HG03139 (cell line): ENCODE measurements around the gene HLA-DOB.

ENCODE experiments used
- ATAC-seq: cut with Tn5 transposase; IDR thresholded peaks from one replicate; pipeline ENCODE4 v1.9.1; 2021; ENCODE audit not compliant: unreplicated experiment

HLA-DOB gene

DNA sequence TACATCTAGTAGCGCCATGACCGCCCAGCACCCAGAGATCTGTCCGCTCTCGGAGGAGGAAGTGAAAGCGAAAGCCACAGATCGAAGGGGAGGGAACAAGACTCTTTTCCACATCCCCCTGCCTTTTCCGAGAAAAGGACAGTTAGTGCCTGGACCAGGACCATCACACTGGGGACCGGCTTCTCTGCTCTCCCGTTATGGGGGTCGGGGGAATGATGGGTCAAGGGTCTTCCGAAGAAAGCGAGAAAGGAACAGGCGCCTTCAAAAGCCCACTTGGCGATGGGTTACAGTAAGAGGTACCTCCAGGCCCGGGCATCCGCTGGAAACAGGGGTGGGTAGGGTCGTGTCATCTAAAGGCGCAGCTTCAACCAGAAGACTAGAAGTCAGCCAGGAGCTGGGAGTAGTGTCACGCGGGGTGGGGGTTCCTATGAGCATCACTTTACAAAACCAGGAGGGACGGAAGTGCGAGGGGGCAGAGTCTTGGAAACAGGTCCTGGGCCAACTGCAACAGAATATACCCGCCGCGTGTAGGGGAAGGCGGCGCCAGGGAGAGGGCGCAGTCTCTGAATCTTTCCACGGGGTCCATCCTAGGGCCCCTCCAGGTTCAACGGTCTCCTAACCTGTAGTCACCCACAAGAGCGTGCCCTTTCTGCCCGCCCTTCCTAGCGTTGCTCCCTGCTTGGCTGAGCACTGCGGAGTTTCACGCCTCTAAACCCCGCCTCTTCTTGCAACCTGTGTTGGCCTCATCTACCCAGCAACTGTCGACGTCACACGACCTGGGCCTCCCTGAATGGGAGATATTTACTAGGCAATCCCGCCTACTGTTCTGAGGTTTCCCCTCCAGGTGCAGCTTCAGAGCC, 27.4 kb upstream of the HLA-DOB start, which contains the start of gene PSMB8:
Gene PSMB8, minus strand, starts transcription at position 69 of the 860 bp plus-strand sequence. Its CDS starts 51 bp downstream, at position 18.
- peak; percentile 53 for ATAC-seq

DNA sequence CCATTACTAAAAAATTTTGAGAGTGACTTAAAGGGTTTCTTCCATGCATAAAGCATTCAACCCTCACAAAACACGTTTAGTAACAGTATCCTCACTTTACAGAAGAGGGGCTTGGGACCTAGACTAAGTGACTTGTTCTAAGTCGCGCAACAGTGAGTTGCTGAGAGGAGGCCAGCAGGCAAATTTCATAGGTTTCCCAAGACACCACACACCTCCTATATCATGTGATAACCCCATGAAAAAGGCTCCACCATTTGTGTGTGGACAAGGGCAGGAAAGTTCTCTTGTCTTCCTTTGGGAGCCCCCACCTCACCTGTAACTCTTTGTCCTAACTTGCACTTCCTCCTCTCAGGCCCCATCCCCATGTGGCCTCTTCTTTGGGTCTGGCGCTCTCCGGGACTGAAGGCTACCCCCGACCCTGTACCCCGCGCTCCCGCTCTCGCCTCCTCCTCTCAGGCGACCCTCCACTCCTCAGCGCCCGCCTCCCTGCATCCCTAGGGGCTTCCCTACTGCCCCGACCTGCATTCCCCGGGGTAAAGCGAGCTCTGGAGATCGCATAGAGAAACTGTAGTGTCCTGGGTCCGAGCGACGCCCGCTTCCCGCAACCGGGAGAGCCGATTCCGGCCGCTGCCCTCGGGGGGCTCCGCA, 26.7 kb upstream of the HLA-DOB start:
- no peak for ATAC-seq

DNA sequence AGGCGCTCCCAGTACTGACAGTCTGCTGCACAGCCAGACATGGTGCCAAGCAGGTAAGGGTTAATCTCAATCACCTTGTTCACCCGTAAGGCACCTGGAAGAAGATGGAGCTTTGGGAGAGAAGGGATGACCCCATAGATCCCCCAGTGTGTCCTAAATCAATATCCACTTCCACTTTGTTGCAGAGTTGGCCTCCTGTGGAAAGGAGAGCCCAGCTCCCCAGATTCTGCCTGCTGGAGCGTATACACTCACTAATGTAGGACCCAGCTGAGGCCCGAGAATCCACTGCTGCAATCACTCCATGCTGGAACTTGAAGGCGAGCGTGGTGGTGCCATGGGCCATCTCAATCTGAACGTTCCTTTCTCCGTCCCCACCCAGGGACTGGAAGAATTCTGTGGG, 25.9 kb upstream of the HLA-DOB start:
- ATAC-seq: no peak

DNA sequence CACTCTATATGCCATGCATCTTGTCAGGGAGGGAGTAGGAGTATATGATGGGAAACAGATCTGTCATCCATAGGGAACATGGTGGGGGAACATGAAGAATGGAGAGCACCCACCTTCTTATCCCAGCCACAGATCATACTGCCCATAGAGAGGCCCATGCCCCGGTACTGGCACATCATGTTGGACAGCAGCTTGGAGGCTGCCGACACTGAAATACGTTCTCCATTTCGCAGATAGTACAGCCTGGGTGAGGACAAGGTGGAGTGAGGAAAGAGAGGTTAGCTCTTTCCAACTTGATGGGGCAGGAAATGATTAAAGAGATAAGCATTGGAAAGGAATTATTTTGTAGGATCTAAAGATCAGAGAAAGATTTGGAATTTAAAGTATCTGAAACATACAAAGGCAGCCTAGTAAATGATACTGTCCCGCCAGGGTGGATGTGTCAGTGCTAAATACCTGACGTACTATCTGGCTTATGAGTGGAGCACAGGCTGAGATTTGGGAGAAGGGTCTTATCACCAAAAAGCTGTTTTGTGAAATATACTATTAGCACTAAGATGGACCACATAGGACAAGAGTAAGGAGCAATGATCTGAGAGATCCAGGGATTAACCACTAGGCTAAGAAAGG, 25.3 kb upstream of the HLA-DOB start:
- no peak for ATAC-seq

DNA sequence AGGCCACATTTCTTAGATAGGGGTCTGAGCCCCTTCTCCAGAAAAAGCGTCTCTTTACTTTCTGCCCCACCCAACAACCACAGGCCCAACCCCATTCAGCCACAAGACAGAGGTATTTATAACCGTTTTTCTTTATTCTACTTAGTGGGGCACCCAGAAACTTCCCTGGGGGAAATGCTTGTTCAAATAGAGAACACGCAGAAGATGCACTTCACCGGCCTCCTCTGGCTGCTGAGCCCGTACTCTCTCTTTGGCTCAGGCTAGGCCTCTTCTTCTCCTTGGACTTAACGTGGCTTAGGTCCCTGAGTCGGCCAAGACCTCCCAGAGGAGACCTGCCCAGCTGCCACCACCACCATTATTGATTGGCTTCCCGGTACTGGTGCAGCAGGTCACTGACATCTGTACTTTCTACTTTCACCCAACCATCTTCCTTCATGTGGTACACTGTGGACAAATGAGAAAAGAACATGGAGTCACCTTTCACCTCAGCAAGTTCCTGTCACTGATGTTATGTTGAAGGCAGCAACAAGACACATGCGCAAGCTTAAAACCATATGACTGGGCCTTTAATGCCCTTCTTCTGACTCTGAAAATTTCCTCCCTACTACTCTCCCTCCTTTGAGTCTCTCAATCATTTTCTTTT, 23.9 kb upstream of the HLA-DOB start:
- ATAC-seq: no peak

DNA sequence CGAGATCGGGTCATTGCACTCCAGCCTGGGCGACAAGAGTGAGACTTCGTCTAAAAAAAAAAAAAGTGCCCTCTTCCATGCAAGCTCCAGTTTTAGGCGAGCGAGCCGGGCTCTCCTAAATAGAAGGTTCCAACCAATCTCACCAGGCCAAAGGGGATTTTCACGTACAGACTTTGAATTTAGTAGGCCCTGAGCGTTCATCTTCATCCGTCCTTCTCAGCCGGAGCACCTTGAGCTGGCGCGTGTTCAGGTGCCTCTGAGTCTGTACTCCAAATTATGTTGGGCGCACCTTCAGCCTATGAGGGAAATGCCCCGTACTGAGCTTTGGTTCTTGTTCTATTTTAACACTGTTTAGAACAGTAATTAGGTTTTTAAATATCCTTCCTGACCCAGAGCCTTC, 22.6 kb upstream of the HLA-DOB start:
- ATAC-seq: no peak

GRCh38 chr6:32838114-32838958, 21.5 kb upstream of the HLA-DOB start, which contains the start of gene TAP2:
TSS of gene TAP2 (minus strand) at chr6:32838739. CDS start at chr6:32838233, 506 bp downstream.
- ATAC-seq: peak; percentile 57

DNA sequence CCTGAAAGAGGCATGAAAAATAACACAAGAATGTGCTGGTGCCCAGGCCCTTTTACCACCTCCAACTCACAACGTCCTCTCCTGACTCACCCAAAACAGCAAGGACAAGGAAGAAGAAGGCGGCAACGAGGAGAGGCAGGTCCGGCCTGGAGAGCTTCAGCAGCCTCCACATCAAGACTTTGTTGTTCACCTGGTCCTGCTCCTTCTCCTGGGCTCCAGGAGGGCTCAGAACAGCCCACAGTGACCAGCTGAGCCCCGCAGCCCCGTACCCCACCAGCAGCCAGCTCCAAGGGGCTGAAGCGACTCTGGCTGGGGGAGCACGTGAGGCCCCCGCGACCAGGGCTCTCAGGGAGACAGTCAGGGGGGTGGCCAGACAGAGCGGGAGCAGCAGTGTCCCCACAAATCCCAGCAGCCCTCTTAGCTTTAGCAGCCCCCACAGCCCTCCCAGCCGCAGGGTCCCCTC, 20.9 kb upstream of the HLA-DOB start:
- no peak for ATAC-seq

DNA sequence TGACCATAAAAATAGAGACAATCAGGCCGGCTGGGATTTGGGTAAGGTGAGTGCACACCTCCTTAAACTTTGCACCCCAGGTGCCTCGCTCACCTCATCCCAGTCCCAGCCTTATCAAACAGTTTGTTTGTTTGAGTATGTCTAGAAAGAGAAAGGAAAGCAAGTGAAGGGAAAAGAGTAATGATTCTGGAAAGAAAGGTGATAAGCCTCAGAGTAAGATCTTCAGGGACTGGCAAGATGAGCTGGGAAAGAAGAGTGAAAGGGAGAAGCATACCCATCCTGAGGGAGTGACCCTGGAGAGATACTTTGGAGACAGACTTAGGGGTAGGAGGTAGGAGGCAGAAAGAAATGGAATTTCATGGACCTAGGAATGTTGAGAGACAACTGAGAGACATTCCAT, 20.1 kb upstream of the HLA-DOB start:
- no peak for ATAC-seq

DNA sequence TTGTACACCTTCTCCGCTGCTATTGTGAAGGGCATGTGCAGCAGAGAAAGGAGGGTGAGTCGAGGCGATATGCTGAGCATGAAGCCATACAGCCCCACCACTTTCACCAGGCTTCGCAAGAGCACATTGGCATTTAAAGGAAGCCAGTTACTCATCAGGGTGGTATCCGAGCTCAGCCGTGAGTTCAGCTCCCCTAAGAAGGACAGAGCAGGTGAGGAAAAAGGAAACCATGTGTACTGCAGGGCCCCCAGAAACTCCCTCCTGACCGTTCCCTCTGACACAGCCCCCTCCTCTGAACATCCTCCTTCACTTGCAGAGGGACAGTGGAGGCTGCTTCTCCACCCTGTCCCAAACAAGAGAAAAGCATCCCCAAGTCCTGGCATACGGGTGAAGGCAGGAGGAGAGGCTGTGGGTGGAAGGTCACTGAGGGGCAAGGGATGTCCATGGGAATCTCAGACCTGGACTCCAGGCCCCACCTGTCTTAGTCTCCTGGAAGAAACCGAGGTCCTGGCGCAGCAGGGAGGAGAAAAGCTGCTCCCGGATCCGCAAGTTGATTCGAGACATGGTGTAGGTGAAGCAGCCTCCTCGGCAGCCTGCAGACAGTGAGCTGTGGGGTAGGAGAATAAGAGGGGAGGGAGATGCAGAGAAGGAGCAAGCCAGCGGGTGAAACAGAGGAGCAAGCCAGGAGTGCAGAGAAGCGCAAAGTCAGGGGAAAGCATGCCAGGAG, 18.5 kb upstream of the HLA-DOB start:
- ATAC-seq: no peak

DNA sequence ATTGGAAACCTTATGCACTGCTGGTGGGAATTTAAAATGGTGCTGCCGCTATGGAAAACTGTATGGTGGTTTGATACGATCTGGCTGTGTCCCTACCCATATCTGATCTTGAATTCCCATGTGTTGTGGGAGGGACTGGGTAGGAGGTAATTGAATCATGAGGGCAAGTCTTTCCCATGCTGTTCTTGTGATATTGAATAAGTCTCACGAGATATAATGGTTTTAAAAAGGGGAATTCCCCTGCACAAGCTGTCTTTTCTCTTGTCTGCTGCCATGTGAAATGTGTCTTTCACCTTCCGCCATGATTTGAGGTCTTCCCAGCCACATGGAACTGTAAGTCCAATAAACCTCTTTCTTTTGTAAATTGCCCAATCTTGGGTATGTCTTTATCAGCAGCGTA, 16.9 kb upstream of the HLA-DOB start:
- ATAC-seq: no peak

DNA sequence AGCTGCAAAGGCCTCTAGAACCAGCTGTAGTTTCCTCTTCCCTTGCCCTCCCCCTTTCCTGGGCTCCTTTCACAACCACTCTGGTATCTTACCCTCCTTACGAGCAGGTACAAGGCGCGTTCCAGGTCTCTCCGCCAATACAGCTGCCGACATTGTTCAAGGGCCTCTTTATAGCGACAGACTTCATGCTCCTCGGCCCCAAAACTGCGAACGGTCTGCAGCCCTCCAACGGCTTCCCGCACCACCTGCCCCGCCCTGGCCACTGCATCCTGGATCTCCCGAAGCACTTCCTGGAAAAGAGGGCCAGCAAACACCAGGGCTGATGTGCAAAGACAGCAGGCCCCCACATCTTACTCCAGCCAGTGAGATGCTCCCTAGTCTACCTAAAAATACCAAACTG, 15.7 kb upstream of the HLA-DOB start:
- no peak for ATAC-seq

GRCh38 chr6:32830936-32831335, 14.1 kb upstream of the HLA-DOB start:
- ATAC-seq: no peak

- no peak for ATAC-seq
Observed at GRCh38 chr6:32830017-32830416, 13.2 kb upstream of the HLA-DOB start.

GRCh38 chr6:32829495-32829894, 12.7 kb upstream of the HLA-DOB start:
- ATAC-seq: no peak

DNA sequence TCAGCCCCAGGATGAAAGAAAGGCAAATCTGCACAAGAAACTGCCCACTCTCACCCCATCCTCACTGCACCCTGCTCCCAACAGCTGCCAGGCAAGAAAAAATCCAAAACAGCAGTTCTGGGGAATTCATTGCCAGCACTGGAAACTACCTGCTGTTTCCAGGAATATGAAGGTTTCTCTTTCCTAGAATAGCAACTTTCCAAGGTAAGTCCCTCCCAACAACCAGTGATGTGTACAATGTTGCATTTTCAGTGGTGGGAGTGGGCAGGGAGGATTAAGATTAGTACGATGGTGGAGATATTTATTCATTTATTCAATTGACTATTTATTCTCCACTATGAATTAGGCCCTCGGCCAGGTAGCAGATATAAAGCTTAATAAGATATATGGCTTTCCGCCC, 10.2 kb upstream of the HLA-DOB start:
- ATAC-seq: no peak

GRCh38 chr6:32825966-32826365, 9.2 kb upstream of the HLA-DOB start:
- no peak for ATAC-seq

GRCh38 chr6:32819729-32820128, 2.9 kb upstream of the HLA-DOB start:
- ATAC-seq: no peak

DNA sequence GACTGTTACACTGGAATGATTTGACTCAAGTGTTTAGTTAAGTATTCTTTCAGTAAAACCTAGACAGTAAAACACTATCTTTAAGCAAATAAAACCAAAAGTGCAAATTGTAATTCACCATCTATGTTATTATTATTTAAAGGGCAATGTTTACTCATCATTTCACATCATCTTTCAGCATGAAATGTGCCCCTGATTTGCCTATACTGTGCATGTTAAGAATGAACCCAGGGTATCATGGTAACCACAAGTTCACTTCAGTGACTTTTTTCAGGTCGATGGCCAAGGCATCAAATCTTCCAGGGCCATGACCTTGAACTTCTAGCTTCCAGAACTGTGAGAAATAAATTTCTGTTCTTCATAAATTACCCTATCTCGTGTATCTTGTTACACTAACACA, 2.1 kb upstream of the HLA-DOB start:
- no peak for ATAC-seq

DNA sequence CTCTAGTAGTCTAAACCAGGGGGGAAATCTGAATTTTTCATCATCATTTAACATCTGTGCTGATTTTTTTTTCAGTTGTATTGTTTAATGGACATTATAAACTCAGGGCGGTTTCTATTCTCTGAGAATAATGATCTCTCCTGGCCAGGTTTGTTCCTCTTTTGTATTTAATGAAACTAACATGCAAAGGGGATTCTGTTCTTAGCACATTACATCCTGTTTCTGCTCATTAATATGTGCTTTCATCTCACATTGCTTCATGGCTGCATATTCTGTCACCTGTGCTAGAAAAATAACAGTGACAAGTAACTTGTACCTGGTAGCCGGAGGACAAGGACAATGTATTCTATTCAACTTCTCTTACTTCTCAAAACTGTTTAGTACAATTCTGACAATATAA, 806 bp downstream of the HLA-DOB start:
- ATAC-seq: no peak
